Measurements from ENCODE around the gene THSD4. TPM values are rescaled to one million over a fixed set of nuclear protein-coding genes. Genes with fewer than 3 reads are reported as not detected.

THSD4 gene
- total RNA-seq, 1 donor from 2014 or later: 2.5 TPM

DNA sequence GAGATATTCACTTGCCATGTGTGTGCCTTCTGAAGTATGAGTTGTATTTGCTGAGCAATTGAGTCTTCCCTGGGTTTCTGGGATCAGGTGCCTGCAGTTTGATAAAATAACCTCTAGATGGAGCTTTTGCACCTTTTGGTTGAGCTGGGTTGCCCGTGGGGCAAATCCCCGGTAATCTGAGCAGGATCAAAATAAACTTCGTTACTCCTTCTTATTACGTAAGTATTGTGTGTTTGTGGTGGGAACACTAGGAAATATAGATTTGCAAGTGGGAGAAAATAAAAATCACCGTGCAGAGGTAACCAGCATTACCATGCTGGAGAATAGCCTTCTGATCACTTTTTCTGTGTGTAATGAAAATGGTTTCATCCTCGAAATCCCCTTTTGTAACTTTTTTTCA, 417.7 kb downstream of the THSD4 start:
- Histone ChIP-seq H2AFZ (ENCODE audit: low read depth, low read length) (no peak overlapping the region), H3K4me2 (ENCODE audit: low read length) (no peak overlapping the region), H3K27me3 (ENCODE audit: insufficient read depth, low read length) (no peaks in the 10 kb centered on the region), H3K36me3 (ENCODE audit: insufficient read depth, low read length) (no peaks in the 10 kb centered on the region), H4K20me1 (ENCODE audit: insufficient read depth, low read length) (no peaks in the 10 kb centered on the region), H3K79me2 (ENCODE audit: insufficient read depth, low read length) (no peaks in the 10 kb centered on the region), H3K4me3 (ENCODE audit: insufficient read depth, low read depth, low read length) (no peak overlapping the region), H3K27ac (ENCODE audit: low read depth, low read length) (no peak overlapping the region), H3K9me3 (ENCODE audit: insufficient read depth, low read depth, low read length) (no peaks in the 10 kb centered on the region), H3K4me1 (ENCODE audit: insufficient read depth, low read length) (no peaks in the 10 kb centered on the region), H3K9ac (ENCODE audit: low read length) (no peak overlapping the region)
- FAIRE-seq (no peak), DNase-seq (ENCODE audit: low read depth) (no peak)
- Mint-ChIP-seq H3K36me3 (ENCODE audit: low read depth, unreplicated experiment) (no peaks in the 10 kb centered on the region), H3K27me3 (ENCODE audit: low read depth, unreplicated experiment) (no peaks in the 10 kb centered on the region), H3K27ac (ENCODE audit: unreplicated experiment) (no peak overlapping the region), H3K9me3 (ENCODE audit: unreplicated experiment) (no peaks in the 10 kb centered on the region), H3K4me1 (ENCODE audit: low read depth, unreplicated experiment) (no peaks in the 10 kb centered on the region), H3K4me3 (ENCODE audit: unreplicated experiment) (no peak overlapping the region)
- no peak for TF ChIP-seq EZH2 (IDR thresholded peaks at IDR 0.05; ENCODE audit: insufficient read depth, low read length)
- TF ChIP-seq, protein P1, sequence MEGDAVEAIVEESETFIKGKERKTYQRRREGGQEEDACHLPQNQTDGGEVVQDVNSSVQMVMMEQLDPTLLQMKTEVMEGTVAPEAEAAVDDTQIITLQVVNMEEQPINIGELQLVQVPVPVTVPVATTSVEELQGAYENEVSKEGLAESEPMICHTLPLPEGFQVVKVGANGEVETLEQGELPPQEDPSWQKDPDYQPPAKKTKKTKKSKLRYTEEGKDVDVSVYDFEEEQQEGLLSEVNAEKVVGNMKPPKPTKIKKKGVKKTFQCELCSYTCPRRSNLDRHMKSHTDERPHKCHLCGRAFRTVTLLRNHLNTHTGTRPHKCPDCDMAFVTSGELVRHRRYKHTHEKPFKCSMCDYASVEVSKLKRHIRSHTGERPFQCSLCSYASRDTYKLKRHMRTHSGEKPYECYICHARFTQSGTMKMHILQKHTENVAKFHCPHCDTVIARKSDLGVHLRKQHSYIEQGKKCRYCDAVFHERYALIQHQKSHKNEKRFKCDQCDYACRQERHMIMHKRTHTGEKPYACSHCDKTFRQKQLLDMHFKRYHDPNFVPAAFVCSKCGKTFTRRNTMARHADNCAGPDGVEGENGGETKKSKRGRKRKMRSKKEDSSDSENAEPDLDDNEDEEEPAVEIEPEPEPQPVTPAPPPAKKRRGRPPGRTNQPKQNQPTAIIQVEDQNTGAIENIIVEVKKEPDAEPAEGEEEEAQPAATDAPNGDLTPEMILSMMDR (IDR thresholded peaks at IDR 0.05; ENCODE audit: insufficient read depth, low read depth, low read length): peak; percentile 56

DNA sequence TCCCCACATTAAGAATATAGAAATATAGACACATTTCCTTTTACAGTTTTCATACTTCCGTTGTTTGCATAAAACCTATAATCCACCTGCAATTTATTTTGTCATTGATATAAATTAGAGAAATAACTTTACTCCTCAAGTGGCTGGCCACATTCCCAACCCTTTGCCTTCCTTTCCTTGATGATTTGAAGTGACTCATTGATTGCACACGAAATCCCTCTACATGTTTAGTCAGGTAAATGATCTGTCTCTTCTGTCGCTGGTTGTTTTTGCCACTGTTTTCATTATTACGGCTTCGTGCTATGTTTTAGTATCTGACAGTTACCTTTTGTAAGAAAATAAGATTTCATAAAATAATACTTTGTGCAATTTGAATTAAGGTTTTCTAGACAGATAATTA, 422.9 kb downstream of the THSD4 start:
- no peak for DNase-seq (ENCODE audit: low read depth)
- H3K79me2 ChIP-seq (ENCODE audit: insufficient read depth, low read length): no peaks in the 10 kb centered on the region
- H3K4me3 Mint-ChIP-seq (ENCODE audit: unreplicated experiment): no peak overlapping the region
- no peak overlapping the region for H3K27ac ChIP-seq (ENCODE audit: low read depth, low read length)
- no peaks in the 10 kb centered on the region for H3K9me3 ChIP-seq (ENCODE audit: insufficient read depth, low read depth, low read length)
- TF ChIP-seq, protein P1 (IDR thresholded peaks at IDR 0.05; ENCODE audit: insufficient read depth, low read depth, low read length): no peak
- no peak for TF ChIP-seq EZH2 (IDR thresholded peaks at IDR 0.05; ENCODE audit: insufficient read depth, low read length)
- no peaks in the 10 kb centered on the region for H3K27me3 Mint-ChIP-seq (ENCODE audit: low read depth, unreplicated experiment)
- no peak for FAIRE-seq
- H3K9me3 Mint-ChIP-seq (ENCODE audit: unreplicated experiment): no peaks in the 10 kb centered on the region
- H3K9ac ChIP-seq (ENCODE audit: low read length): no peak overlapping the region
- H2AFZ ChIP-seq (ENCODE audit: low read depth, low read length): no peak overlapping the region
- H3K4me1 Mint-ChIP-seq (ENCODE audit: low read depth, unreplicated experiment): no peaks in the 10 kb centered on the region
- H3K4me3 ChIP-seq (ENCODE audit: insufficient read depth, low read depth, low read length): no peak overlapping the region
- no peaks in the 10 kb centered on the region for H3K36me3 Mint-ChIP-seq (ENCODE audit: low read depth, unreplicated experiment)
- no peaks in the 10 kb centered on the region for H3K36me3 ChIP-seq (ENCODE audit: insufficient read depth, low read length)
- H3K27me3 ChIP-seq (ENCODE audit: insufficient read depth, low read length): no peaks in the 10 kb centered on the region
- H3K27ac Mint-ChIP-seq (ENCODE audit: unreplicated experiment): no peak overlapping the region
- H4K20me1 ChIP-seq (ENCODE audit: insufficient read depth, low read length): no peaks in the 10 kb centered on the region
- no peaks in the 10 kb centered on the region for H3K4me1 ChIP-seq (ENCODE audit: insufficient read depth, low read length)
- no peak overlapping the region for H3K4me2 ChIP-seq (ENCODE audit: low read length)

DNA sequence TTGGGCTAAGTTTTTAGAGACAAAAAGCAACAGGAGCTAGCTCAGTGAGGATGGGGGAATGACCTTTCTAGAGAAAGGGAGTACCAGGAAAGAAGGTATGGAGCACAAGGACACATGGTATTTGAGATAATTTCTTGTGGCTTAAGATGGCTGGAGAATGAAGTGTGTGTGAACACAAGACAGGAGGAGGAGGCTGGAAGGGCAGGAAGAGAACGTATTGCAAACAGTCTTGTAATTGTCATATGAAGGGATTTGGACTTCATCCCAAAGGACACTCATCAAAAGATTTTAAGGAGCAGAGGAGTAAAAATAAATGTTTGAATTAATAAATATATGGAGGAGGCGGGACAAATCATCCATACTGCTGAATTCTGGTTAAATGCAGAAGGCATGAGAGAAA, 426.5 kb downstream of the THSD4 start:
- Mint-ChIP-seq H3K27me3 (ENCODE audit: low read depth, unreplicated experiment) (peaks cover 2% of the 10 kb centered on the region), H3K4me3 (ENCODE audit: unreplicated experiment) (no peak overlapping the region), H3K27ac (ENCODE audit: unreplicated experiment) (no peak overlapping the region), H3K36me3 (ENCODE audit: low read depth, unreplicated experiment) (no peaks in the 10 kb centered on the region), H3K9me3 (ENCODE audit: unreplicated experiment) (peaks cover 2% of the 10 kb centered on the region), H3K4me1 (ENCODE audit: low read depth, unreplicated experiment) (no peaks in the 10 kb centered on the region)
- no peak for TF ChIP-seq EZH2 (IDR thresholded peaks at IDR 0.05; ENCODE audit: insufficient read depth, low read length)
- TF ChIP-seq, protein P1 (IDR thresholded peaks at IDR 0.05; ENCODE audit: insufficient read depth, low read depth, low read length): no peak
- no peak overlapping the region for H3K4me2 ChIP-seq (ENCODE audit: low read length)
- no peak overlapping the region for H3K4me3 ChIP-seq (ENCODE audit: insufficient read depth, low read depth, low read length)
- no peaks in the 10 kb centered on the region for H3K9me3 ChIP-seq (ENCODE audit: insufficient read depth, low read depth, low read length)
- peaks cover 9% of the 10 kb centered on the region for H3K27me3 ChIP-seq (ENCODE audit: insufficient read depth, low read length)
- H3K4me1 ChIP-seq (ENCODE audit: insufficient read depth, low read length): no peaks in the 10 kb centered on the region
- H4K20me1 ChIP-seq (ENCODE audit: insufficient read depth, low read length): no peaks in the 10 kb centered on the region
- no peak overlapping the region for H2AFZ ChIP-seq (ENCODE audit: low read depth, low read length)
- no peak overlapping the region for H3K9ac ChIP-seq (ENCODE audit: low read length)
- DNase-seq (ENCODE audit: low read depth) (no peak), FAIRE-seq (no peak)
- H3K79me2 ChIP-seq (ENCODE audit: insufficient read depth, low read length): no peaks in the 10 kb centered on the region
- no peak overlapping the region for H3K27ac ChIP-seq (ENCODE audit: low read depth, low read length)
- no peaks in the 10 kb centered on the region for H3K36me3 ChIP-seq (ENCODE audit: insufficient read depth, low read length)
